Endothelial cell of umbilical vein (primary cell): Measurements from ENCODE around the gene HSPA1A. TPM values are rescaled to one million over a fixed set of nuclear protein-coding genes. Genes with fewer than 3 reads are reported as not detected.

Source experiments
- BruUV-seq: library from RNA; stranded (reverse); fragments of 400-500 nt; replicated peaks from 2 replicates; lab custom pipeline; 2021; lab: Mats Ljungman, UMichigan
- CTCF ChIA-PET: fragments of 300-600, 350-600 bp; sonication (Branson Sonifier 250); formaldehyde crosslinking; loops from one replicate; lab custom pipeline; 2021; ENCODE audit warnings: antibody characterized with exemption, inconsistent platforms; lab: Charles Lee
- POLR2A ChIA-PET: fragments of 300-600, 350-600 bp; sonication (Branson Sonifier 250); formaldehyde crosslinking; loops from one replicate; lab custom pipeline; 2021; ENCODE audit warnings: antibody characterized with exemption, inconsistent platforms; lab: Charles Lee
- DNase-seq: peaks from one replicate; pipeline ENCODE4 v3.0.0-alpha.2; 2011; ENCODE audit warnings: low read depth, low spot score
- FAIRE-seq: peaks from 2 replicates; lab custom pipeline; 2011; peaks lifted over from hg19 to GRCh38; lab: Jason Lieb, UNC
- H2AFZ ChIP-seq: 2 replicates; pipeline ENCODE4 v1.6.0; 2012; ENCODE audit warnings: low read depth, low read length, control low read depth, inconsistent platforms
- H3K27ac ChIP-seq: 2 replicates; pipeline ENCODE4 v1.5.1; 2011; ENCODE audit warnings: low read depth, mild to moderate bottlenecking, control low read depth, low read length, moderate library complexity; ENCODE audit not compliant: insufficient read depth
- H3K27me3 ChIP-seq, 2 experiments: 2 replicates each; pipeline versions ENCODE4 v1.6.0 to v1.6.1; 2011; ENCODE audit warnings: low read length in 2 of 2, mixed read lengths in 1 of 2; ENCODE audit not compliant: control insufficient read depth in 2 of 2, insufficient read depth in 2 of 2
- H3K36me3 ChIP-seq, 2 experiments: 2 replicates in 1 of 2; 3 replicates in 1 of 2; pipeline ENCODE4 v1.5.1; 2011; ENCODE audit warnings: low read length in 2 of 2, mild to moderate bottlenecking in 1 of 2, moderate library complexity in 1 of 2; ENCODE audit not compliant: control insufficient read depth in 2 of 2, insufficient read depth in 2 of 2; ENCODE audit errors: extremely low read depth in 1 of 2
- H3K4me1 ChIP-seq: 3 replicates; pipeline ENCODE4 v1.5.1; 2011; ENCODE audit warnings: mild to moderate bottlenecking, low read length; ENCODE audit not compliant: control insufficient read depth, insufficient read depth; ENCODE audit errors: extremely low read depth
- H3K4me2 ChIP-seq: 2 replicates; pipeline ENCODE4 v1.6.1; 2011; ENCODE audit warnings: low read length, control low read depth, mixed read lengths; ENCODE audit not compliant: insufficient read depth
- H3K4me3 ChIP-seq, 3 experiments: fragments of 200-600 bp in 1 of 3; sonication (generic), shearing (Covaris generic) in 1 of 3; replicated peaks in 1 of 3; 2 replicates each; pipeline ENCODE4 v1.5.1; 2011 to 2016; ENCODE audit warnings: control low read depth in 3 of 3, low read length in 3 of 3, mild to moderate bottlenecking in 2 of 3, inconsistent platforms in 1 of 3, low read depth in 1 of 3, moderate library complexity in 1 of 3; ENCODE audit not compliant: insufficient read depth in 1 of 3
- H3K79me2 ChIP-seq: 2 replicates; pipeline ENCODE4 v1.6.0; 2012; ENCODE audit warnings: low read length, inconsistent platforms; ENCODE audit not compliant: control insufficient read depth, insufficient read depth
- H3K9ac ChIP-seq: replicated peaks from 2 replicates; pipeline ENCODE3; 2011; ENCODE audit warnings: low read length, control low read depth; ENCODE audit not compliant: insufficient read depth; ENCODE audit errors: extremely low read depth
- H3K9me1 ChIP-seq: replicated peaks from 3 replicates; pipeline ENCODE4 v1.6.0; 2011; ENCODE audit warnings: mild to moderate bottlenecking, low read length; ENCODE audit not compliant: control insufficient read depth, insufficient read depth; ENCODE audit errors: extremely low read depth
- H3K9me3 ChIP-seq: replicated peaks from 2 replicates; pipeline ENCODE4 v1.5.1; 2012; ENCODE audit warnings: low read length, inconsistent platforms; ENCODE audit not compliant: control insufficient read depth, insufficient read depth
- H4K20me1 ChIP-seq: replicated peaks from 2 replicates; pipeline ENCODE3; 2011; ENCODE audit warnings: mild to moderate bottlenecking, low read length; ENCODE audit not compliant: control insufficient read depth, insufficient read depth; ENCODE audit errors: extremely low read depth
- FOS ChIP-seq: IDR thresholded peaks from 2 replicates; pipeline ENCODE4 v1.6.1; 2011; ENCODE audit warnings: mild to moderate bottlenecking, low read length, moderate library complexity, borderline replicate concordance; ENCODE audit not compliant: insufficient read depth
- GATA2 ChIP-seq: IDR thresholded peaks from 2 replicates; pipeline ENCODE4 v1.7.0; 2011; ENCODE audit warnings: low read depth, mild to moderate bottlenecking, moderate library complexity, mixed read lengths, low read length; ENCODE audit not compliant: insufficient read length, insufficient read depth
- POLR2A ChIP-seq: IDR thresholded peaks from 2 replicates; pipeline ENCODE4 v1.6.1; 2012; ENCODE audit warnings: low read depth, mild to moderate bottlenecking, control low read depth, low read length
- POLR2AphosphoS5 ChIP-seq: IDR thresholded peaks from 2 replicates; pipeline ENCODE4 v1.6.1; 2012; ENCODE audit warnings: low read depth, mild to moderate bottlenecking, control low read depth, low read length, moderate library complexity; ENCODE audit not compliant: insufficient read depth
- dilution Hi-C: fragments of 300-500 bp; cut with MboI; formaldehyde crosslinking; loops from one replicate; pipeline ENCODE4 v1.15.0; 2019; ENCODE audit warnings: low sequenced_read_pairs; ENCODE audit not compliant: extremely low pct_ligation_motif_present
- intact Hi-C: fragments of 100-400 bp; cut with micrococcal nuclease; formaldehyde crosslinking; loops from one replicate; pipeline ENCODE4 v1.10.0; 2022
- polyA plus RNA-seq, 4 experiments: library from polyadenylated mRNA; depleted of rRNA in 3 of 4; stranded (reverse) in 3 of 4; unstranded in 1 of 4; fragments of >200 nt; gene quantifications; 2 replicates each; pipeline versions ENCODE4 v1.2.1 to v1.2.3, GENCODE V29; 2011 to 2012; ENCODE audit warnings: missing spikeins in 1 of 4
- total RNA-seq: library from RNA; stranded (reverse); gene quantifications from 2 replicates; pipeline ENCODE4 v1.2.3, GENCODE V29; 2021
- TF ChIP-seq, protein P1 (sequence below), 2 donors: IDR thresholded peaks; 1 replicate in 1 of 2; 2 replicates in 1 of 2; pipeline ENCODE4 v1.5.1; 2011; ENCODE audit warnings: low read length in 2 of 2, mild to moderate bottlenecking in 2 of 2, moderate library complexity in 2 of 2, control low read depth in 1 of 2, inconsistent platforms in 1 of 2, low read depth in 1 of 2; ENCODE audit not compliant: insufficient read depth in 1 of 2; ENCODE audit errors: extremely low read depth in 1 of 2

HSPA1A gene
- total and polyA plus RNA-seq, 2 donors (not counting 3 experiments of a cell fraction or from before 2014, with no cell fraction given), result 56.0 to 58.3 TPM

- no peaks in the 10 kb centered on the region for H3K36me3 ChIP-seq
- no peaks in the 10 kb centered on the region for H3K27me3 ChIP-seq
- dilution Hi-C loops, result no loop called here
- H3K4me3 ChIP-seq, result no peak overlapping the region
- FAIRE-seq (peak; percentile 62), DNase-seq (no peak)
- no peak overlapping the region for H3K27ac ChIP-seq
- H3K79me2 ChIP-seq, result peaks cover 13% of the 10 kb centered on the region
- no TSS peak for BruUV-seq
- no peaks in the 10 kb centered on the region for H4K20me1 ChIP-seq
- no peaks in the 10 kb centered on the region for H3K9me1 ChIP-seq
- no peaks in the 10 kb centered on the region for H3K9me3 ChIP-seq
- peak overlapping the region; percentile 79 for H3K4me2 ChIP-seq
- ChIA-PET CTCF (interaction anchor here (1.0 to 3.3 kb wide), 6 partner anchors 14 to 84 kb away, joined by 3 to 18 read pairs (median 8); partner anchors contain the start of genes HSPA1B and VARS1), POLR2A (interaction anchor here (1.4 to 2.3 kb wide), 3 partner anchors 13 to 76 kb away, joined by 6 to 43 read pairs (median 11); partner anchors contain the start of gene HSPA1B)
- H3K4me1 ChIP-seq, result peaks cover 20% of the 10 kb centered on the region
- TF ChIP-seq POLR2AphosphoS5, result no peak
- TF ChIP-seq FOS, result no peak
- TF ChIP-seq GATA2, result no peak
- TF ChIP-seq, protein P1, sequence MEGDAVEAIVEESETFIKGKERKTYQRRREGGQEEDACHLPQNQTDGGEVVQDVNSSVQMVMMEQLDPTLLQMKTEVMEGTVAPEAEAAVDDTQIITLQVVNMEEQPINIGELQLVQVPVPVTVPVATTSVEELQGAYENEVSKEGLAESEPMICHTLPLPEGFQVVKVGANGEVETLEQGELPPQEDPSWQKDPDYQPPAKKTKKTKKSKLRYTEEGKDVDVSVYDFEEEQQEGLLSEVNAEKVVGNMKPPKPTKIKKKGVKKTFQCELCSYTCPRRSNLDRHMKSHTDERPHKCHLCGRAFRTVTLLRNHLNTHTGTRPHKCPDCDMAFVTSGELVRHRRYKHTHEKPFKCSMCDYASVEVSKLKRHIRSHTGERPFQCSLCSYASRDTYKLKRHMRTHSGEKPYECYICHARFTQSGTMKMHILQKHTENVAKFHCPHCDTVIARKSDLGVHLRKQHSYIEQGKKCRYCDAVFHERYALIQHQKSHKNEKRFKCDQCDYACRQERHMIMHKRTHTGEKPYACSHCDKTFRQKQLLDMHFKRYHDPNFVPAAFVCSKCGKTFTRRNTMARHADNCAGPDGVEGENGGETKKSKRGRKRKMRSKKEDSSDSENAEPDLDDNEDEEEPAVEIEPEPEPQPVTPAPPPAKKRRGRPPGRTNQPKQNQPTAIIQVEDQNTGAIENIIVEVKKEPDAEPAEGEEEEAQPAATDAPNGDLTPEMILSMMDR (IDR thresholded peaks at IDR 0.05; ENCODE audit: extremely low read depth in 1 of 2, insufficient read depth in 1 of 2, low read depth in 1 of 2, low read length in 2 of 2), result no peak
- no peak for TF ChIP-seq POLR2A
- H3K9ac ChIP-seq, result peak overlapping the region; percentile 54
- intact Hi-C loops, result no loop called here
- peak overlapping the region; percentile 82 for H2AFZ ChIP-seq
Measured at GRCh38 chr6:31813465-31813849, 1.9 kb upstream of the HSPA1A start.
